ENCODE data around the gene MEIS1. TPM values are rescaled to one million over a fixed set of nuclear protein-coding genes. Genes with fewer than 3 reads are reported as not detected.

Gene MEIS1
- total RNA-seq, 1 donor from 2014 or later = 24.1 TPM

DNA sequence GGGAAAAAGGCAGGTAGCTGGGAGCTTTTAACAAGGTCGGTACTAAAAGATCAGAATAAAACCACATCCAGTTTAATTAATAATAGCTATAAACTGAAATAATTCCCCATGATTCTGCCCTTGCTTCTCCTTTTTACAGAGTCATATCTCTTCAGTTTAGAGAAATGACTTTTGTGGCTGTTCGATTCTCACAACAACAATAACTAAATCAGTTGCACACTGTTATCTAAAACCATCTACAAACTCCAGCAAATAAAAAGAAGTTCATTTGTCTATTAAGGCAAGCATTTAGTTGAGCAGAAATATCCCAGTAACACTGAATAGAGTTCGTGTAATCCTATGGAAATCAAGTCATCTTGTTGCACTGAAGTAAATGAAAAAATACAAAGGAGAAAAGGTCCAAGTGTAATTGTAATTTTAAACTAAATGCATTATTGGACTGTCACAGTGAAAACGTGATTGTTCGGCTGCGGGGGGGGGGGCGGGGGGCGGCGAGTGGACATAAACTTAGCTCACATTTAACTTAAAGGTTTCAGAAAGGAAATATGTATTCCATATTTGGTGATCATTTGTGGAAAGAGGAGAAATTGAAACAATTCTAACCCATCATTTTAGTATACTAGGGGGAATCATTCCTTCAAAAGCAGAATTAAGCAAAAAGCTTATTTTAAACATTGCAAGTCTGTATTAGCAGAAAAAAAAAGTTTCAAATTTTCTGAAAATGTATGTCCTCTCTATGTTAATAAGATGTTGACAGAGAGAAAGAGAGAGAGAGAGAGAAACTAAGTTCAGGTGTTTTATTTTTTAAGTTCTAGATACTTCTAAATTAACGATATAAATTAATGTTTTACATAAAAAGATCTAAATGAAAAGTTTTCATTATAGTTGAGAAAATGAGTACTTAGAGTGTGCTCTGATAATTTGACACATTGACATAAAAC is 144.5 kb downstream of the MEIS1 start:
- no peak for DNase-seq (ENCODE audit: low read depth, low spot score)

DNA sequence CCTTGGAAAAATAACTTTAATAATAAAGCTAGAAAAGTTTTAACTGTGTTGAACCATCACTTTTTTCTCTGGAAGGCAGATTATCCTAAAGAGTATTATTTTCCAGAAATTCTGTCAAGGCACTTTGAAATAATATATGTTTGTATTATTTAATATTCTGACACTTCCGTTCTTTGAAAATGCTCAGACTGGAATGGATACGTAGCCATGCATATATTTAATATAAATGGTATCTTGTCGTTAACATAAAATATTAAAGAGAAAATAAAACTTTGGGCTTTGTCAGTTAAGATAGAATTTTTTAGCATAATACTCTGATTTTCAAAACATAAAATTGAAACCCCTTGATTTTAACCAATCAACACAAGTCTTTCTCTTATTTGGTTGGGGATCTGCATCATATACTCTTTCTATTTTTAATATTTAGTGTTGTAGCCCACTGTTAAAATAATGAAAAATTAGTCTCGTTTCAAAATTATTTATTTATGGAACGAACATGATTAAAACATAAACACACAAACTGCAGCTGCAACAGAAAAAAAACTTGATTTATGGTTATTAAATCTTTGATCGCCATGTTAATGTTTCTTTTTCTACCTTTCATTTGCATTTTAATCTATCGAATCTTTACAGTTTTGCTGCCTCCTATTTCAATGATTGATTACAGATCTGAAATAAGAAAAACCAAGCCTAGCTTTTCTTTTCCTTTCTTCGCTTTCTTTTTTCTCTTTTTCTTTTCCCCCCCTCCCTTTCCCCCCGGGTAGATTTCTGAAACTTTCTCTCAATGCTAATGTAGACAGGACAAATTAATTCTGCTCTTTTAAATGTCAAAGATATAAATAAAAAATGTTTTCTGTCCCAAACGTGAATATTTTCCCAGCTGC is 145.5 kb downstream of the MEIS1 start:
- DNase-seq (ENCODE audit: low read depth, low spot score) = no peak

DNA sequence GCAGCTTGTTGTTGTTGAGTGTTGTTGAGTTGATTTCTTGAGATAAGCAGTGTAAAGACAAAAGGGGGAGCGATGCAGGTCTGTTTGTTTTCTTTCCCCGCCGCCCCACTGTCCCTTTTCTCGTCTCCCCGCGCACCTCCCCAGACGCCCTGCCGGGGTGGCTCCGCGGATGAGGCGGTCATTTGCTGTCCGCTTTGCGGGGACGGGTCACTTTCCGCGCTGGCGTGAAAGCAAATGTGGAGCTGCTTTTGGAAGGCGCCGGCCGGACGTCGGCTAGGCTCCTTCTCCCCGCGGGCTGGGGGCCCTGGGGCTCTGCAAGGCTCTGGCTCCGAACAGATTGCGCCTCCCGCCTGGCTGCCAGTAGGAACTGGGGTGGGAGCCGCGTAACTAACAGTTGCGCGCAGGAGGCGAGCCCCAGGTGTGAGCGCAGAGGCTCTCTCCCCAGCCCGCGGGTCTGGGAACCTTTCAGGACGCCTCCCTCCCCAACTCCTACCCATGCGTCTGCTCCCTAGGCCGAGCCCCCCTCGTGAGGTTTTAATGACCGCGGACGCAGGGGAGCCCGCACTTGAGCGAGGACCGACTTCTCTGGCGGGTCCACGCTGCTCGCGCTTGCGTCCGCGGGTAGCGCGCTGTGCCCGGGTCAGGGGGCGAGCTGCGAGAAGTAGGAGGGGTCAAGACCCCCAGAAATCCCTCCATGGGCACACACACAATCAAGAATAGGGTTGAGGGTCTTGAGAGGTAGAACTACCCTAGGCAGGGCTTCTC is 146.6 kb downstream of the MEIS1 start:
- DNase-seq (ENCODE audit: low read depth, low spot score) = no peak

DNA sequence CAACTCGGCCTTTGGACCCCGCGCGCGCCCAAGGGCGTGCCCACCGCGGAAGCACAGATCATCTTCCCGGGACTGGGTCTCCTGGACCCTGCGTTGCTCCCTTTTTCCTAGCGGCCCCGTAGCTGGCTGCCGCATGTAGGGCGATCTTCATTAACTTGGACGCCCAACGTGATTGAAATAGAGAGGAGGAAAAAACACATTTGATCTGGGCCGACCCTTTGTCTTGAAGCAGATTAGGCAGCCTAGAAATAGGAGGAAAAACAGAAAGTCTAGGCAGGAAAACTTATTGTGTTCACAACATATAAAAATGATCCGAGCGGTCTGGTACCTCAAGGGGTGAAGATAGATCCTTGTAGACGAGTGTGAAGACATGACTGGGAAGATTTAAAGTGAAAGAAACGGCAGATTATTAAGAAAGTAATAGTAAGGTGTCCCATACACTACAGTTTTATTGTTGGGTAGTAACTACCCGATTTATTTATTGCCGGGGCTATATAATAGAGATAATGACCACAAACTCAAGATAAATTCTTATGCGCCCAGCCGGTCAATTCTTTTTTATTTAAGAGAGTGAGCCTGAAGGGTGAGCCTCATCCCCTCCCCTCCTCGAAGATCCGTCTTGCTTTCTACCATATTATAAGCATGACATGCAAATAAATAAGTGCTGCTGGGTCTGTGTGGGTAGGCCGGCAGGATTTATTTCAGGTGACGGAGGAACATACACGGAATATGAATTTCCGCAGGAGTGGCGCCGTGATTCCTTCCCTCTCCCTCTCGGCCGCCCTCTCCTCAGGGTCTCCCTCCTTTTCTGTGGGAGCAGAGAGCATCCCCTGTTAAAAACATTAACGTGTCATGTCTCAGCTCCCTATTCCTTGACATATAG is 147.4 kb downstream of the MEIS1 start:
- no peak for DNase-seq (ENCODE audit: low read depth, low spot score)

DNA sequence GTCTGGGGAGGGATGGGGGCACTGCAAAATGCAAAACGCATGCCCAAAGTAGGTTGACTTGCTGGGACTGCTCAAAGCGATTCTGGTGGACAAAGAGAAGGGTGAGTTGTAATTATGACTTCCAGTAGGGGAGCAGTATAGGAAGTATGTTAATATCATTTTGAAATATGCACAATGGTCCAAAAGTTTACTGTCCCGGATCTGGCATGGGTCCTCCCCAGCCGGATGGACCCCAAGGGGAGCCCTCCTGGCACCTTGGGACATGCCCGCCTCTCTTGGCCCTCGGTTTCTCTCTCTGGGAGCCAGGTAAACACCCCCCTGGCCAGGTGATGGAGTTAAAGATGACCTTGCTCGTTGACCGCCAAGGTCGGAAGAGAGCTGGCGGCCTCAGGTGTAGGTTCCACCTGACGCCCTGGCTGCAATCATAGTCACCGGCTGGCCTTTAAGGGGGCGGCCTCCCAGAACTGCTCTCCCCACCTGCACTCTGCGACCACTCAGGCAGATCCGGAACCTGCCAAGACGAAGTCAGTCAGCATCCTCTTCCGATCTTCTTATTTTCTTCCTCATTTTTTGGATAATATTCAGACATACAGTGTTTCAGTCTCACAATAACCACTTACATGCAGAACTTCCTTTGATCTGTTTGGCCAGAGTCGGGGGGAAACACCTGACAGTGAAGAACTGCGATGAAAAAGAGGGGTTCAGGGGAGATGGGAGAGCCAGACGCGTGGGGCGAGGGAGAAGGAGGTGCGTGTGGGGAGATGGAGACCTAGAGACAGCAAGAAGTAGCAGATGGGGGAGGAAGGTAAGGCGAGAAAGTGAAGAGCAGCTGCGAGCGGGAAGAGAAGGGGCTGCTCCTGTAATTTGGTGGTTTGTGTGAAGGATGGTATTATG is 148.3 kb downstream of the MEIS1 start:
- DNase-seq (ENCODE audit: low read depth, low spot score) = no peak

DNA sequence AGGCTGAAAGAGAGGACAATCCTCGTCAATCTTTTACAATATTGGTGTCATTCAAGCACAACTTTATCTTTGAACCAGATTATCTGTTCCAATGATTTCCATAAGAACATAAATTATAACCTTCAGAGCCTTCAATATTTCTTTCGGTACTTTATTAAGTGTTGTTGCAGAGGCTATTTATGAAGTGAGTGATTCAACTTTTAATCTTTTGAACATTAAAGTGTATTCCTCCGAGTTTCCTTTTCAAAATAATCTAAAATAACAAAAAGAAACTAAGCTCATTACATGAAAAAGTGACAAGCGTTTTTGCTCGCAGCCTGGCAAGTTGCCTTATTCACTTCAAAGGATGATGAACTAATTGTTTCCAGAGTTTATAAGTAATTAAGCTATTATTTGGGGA is 149.0 kb downstream of the MEIS1 start:
- DNase-seq (ENCODE audit: low read depth, low spot score) = no peak

DNA sequence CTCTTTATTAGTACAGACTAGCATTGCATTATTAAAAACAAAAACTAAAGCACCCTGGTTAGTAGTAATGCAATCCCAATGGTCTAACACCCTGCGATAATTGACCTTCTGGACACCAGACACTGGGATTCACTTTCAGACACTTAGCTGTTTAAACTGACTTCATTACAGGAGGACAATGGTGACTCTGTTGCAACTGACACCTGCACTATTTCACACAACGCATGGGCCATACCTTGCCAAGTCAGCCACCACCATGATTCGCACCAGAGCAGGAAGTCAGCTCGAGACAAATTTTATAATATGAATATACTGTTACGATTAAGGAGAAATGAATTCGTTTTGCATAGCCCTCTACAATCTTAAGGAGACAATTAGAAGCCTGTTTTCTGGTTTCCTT is 150.7 kb downstream of the MEIS1 start:
- no peak for DNase-seq (ENCODE audit: low read depth, low spot score)

DNA sequence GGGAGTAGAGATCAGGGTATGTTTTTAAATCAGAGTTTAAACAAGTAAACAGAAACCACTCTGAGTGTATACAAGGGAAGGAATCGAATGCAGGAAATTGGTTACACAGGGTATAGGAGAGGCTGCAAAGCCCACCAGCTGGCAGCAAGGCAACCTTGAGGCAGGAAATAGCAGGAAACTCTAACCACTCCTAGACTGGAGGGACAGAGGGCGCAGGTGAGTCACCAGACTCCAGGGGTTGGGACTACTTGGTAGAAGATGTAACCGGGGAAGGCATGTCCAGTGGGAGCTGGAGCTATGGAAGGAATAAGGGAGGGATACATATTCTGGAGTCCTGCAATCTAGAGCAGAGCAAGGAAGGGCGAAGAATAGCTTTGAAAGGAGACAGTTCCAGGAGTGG is 152.3 kb downstream of the MEIS1 start:
- no peak for DNase-seq (ENCODE audit: low read depth, low spot score)

DNA sequence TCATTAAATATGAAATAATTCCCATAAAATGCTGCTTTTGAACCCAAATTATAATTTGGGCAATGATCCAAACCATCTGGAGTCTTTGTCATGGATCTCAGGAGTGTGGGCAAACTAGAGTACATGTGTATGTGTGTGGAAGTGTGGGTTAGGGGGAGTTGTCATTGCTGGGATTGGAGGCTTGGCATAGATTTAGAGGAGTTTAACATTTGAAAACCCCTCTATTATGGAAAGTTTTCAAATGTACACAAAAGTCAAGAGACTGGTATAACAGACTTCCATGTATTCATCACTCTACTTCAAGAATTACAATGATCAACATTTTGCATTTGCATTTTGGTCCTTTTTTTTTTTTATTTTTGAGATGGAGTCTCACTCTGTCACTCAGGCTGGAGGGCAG is 159.1 kb downstream of the MEIS1 start:
- no peak for DNase-seq (ENCODE audit: low read depth, low spot score)

DNA sequence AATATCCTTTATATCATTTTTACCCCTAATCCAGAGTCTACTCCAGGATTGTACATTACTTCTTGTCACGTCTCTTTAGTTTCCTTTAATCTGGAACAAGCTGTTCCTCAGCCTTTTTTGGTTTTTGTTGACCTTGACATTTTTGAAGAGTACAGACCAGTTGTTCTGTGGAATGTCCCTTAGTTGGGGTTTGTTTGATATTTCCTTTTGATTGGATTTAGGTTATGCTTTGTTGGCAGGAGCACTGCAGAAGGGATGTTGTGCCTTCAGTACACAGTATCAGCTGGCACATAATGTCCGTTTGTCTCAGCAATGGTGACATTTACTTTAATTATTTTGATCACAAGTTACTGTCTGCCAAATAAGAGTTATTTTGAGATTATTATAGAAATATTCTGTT is 160.6 kb downstream of the MEIS1 start:
- DNase-seq (ENCODE audit: low read depth, low spot score) = no peak

DNA sequence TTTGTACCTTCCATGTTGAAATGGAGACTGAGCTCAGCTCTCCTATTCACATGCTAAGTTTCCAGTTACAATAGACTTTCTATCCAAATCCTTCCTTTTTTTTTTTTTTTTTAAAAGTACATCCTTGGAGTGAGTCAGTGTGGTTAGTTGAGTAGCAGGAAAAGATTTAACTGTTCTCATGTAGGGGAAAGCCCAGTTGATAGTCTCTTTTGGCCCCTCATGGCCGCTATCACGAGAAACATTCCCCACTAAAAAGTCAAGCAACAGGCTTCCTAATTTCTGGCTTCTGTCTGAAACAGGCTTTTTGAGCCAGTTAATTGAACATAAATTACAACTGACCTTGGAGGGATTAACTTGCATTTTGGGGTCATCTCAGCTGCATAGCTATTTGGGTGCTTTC is 161.3 kb downstream of the MEIS1 start:
- DNase-seq (ENCODE audit: low read depth, low spot score) = no peak

DNA sequence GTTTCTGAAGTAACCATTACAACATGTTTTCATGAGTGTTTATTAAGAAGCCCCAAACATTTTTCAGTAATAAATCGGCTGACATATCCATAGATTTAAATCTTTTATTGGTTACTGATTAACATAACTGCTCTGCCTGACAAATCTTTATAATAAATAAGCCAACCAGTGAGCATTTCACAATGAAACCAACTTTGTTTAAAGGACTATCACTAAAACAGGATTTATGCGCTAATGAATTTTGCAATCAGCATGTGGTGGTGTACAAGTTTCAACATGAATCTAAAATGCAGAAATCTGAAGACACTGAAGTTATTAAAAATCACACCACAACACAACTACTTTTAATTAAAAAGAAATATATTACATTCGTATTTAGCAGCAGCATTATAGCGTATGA is 166.7 kb downstream of the MEIS1 start:
- no peak for DNase-seq (ENCODE audit: low read depth, low spot score)

DNA sequence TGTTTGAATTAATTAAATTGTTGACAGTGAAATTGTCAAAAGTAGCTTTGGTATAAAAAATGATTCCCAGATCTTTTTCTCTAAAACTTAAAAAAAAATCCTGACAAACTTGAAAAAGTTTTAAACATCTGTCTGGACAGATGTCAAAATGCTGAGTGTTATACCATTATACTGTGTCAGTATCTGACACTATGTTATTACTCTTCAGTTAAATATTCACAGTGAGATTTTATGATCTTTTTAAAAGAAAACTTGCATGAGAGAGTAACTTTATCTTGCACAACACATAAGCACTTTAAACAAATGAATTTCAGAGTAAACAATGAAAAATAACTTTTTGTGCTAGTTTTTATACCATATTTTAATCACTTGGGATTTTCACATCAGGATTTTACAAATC is 167.4 kb downstream of the MEIS1 start:
- no peak for DNase-seq (ENCODE audit: low read depth, low spot score)

DNA sequence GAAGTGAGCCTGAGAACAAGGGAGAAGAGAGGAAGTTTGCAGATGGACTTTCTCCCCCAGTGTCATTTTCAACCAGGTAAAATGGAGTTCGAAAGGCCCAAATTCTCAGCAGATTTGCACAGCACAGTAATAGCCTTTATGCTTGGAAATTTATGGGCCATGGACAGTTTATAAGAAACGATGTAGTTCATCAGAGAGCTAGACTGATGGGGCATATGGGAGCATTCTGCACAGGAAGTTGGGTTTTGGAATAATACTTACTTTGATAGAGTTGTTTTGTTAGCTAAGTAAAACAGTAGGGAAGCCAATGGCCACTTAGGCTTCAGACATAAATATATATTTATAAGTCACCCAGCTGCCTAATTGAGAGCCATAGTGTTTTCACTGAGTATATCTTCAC is 169.4 kb downstream of the MEIS1 start:
- no peak for DNase-seq (ENCODE audit: low read depth, low spot score)

DNA sequence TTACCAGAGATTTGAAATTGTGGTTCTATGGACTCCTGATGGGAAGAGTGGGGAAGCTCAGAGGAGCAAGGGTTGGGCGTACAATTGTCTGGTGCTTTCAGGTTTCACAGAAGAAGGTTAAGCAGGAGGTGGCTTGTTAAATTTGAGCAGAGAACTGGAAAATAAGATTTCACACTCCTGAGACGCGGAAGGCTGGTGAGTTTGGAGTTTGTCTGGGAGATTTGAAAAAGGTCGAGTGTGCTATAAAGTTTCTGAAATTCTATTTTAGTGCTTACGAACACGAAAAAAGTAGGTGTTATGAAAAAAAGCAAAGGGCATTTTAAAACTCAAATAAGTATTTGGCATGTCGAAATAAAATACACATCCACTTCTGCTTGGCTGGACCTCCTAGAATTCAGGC is 170.1 kb downstream of the MEIS1 start:
- DNase-seq (ENCODE audit: low read depth, low spot score) = no peak

DNA sequence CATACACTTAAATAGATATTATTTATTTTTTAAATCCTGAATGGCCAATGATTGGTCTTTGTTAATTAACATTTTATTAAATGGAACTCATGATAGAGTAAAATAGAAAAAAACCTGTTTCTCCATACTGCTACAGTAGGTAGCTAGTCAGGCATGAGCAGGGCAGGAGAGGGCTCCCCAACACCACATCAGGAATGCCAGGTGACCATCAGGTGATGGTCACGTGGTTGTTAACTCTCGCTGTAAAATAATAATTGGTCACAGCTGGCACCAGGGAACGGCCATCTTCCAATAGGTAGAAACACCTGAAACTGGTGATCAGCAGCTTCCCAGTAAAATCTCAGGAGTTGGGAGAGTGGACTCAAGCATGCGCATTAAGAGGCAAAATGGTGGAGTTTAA is 172.2 kb downstream of the MEIS1 start:
- no peak for DNase-seq (ENCODE audit: low read depth, low spot score)

All from pulmonary artery endothelial cell (primary cell).